ENCODE measurements around the gene SHROOM3.

- TF ChIP-seq CTCF (IDR thresholded peaks at IDR 0.05), result no peak
- no peak for TF ChIP-seq CBX8 (IDR thresholded peaks at IDR 0.05)
- TF ChIP-seq POLR2A (IDR thresholded peaks at IDR 0.05; ENCODE audit: low read length), result no peak
- no peak for TF ChIP-seq CHD4 (IDR thresholded peaks at IDR 0.05; ENCODE audit: borderline replicate concordance)
- TF ChIP-seq, protein P1, sequence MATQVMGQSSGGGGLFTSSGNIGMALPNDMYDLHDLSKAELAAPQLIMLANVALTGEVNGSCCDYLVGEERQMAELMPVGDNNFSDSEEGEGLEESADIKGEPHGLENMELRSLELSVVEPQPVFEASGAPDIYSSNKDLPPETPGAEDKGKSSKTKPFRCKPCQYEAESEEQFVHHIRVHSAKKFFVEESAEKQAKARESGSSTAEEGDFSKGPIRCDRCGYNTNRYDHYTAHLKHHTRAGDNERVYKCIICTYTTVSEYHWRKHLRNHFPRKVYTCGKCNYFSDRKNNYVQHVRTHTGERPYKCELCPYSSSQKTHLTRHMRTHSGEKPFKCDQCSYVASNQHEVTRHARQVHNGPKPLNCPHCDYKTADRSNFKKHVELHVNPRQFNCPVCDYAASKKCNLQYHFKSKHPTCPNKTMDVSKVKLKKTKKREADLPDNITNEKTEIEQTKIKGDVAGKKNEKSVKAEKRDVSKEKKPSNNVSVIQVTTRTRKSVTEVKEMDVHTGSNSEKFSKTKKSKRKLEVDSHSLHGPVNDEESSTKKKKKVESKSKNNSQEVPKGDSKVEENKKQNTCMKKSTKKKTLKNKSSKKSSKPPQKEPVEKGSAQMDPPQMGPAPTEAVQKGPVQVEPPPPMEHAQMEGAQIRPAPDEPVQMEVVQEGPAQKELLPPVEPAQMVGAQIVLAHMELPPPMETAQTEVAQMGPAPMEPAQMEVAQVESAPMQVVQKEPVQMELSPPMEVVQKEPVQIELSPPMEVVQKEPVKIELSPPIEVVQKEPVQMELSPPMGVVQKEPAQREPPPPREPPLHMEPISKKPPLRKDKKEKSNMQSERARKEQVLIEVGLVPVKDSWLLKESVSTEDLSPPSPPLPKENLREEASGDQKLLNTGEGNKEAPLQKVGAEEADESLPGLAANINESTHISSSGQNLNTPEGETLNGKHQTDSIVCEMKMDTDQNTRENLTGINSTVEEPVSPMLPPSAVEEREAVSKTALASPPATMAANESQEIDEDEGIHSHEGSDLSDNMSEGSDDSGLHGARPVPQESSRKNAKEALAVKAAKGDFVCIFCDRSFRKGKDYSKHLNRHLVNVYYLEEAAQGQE (IDR thresholded peaks at IDR 0.05), result no peak
- no peak for TF ChIP-seq RCOR1 (IDR thresholded peaks at IDR 0.05; ENCODE audit: low read depth, low read length)
- no peak for TF ChIP-seq EP300 (IDR thresholded peaks at IDR 0.05)
- TF ChIP-seq HMGXB4 (CRISPR knock-in tag; IDR thresholded peaks at IDR 0.05; ENCODE audit: borderline replicate concordance), result no peak
- TF ChIP-seq SREBF2 (IDR thresholded peaks at IDR 0.05), result no peak
- TF ChIP-seq FOSL2 (IDR thresholded peaks at IDR 0.05), result no peak
- TF ChIP-seq FOSL2 (CRISPR knock-in tag; IDR thresholded peaks at IDR 0.05), result no peak
- no peak for TF ChIP-seq RFX5 (IDR thresholded peaks at IDR 0.05)
- no peak for TF ChIP-seq NPAS2 (CRISPR knock-in tag; IDR thresholded peaks at IDR 0.05; ENCODE audit: borderline replicate concordance)
- no peak for TF ChIP-seq CBX2 (IDR thresholded peaks at IDR 0.05; ENCODE audit: borderline replicate concordance, low read depth)
Measured at GRCh38 chr4:76795243-76795642, 360.2 kb downstream of the SHROOM3 start.
